Middle frontal gyrus (tissue), 1 donor: ENCODE data around the gene RICTOR.
A peak's percentile ranks its signal among the peaks of the same experiment; 100 is the strongest.

ENCODE experiments used
- DNase-seq: peaks from one replicate; pipeline ENCODE4 v3.0.0-alpha.2; 2015; ENCODE audit warnings: low spot score; ENCODE audit errors: extremely low spot score

RICTOR gene

DNA sequence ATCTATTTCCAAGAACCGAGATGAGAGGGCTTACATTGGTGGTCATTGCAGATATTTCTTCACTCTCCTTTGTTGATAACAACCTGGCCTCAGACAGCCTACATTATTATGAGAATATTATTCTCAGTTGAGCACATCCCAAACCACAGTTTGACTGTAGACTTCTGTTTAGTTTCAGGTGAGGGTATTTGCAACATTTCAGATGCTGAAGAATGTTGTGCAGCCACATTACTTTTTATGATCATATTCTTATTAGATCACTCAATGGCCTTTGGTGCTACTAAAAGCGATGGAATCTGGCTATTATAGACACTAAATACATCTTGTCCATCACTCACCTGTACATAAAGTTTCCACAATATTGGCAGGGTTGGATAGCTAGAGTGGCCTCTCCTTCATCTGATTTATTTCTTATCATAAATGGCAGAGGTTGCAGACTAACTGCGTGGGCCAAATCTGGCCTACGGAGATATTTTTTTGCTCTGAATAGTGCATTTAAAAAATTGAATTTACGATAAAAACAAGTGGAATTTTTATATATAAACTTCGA is 26.2 kb upstream of the RICTOR start:
- DNase-seq = no peak

DNA sequence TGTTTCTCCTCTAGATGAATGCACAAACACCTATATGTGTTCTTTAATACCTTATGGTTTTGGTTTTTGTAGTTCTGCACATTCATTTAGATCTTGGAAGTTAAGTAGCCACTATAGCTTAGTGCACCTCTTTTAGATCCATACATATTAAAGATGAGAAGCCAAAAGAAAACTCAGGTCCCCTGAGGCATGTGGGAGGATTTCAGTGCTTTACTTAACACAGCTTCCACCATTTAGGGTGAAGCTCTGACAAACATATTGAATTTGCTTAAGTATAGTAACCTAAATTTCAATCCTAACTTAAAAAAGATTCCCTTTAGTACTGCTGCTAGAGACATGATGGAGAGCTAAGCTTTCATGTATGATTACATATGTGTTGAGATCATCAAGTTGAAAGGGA is 25.6 kb upstream of the RICTOR start:
- no peak for DNase-seq

DNA sequence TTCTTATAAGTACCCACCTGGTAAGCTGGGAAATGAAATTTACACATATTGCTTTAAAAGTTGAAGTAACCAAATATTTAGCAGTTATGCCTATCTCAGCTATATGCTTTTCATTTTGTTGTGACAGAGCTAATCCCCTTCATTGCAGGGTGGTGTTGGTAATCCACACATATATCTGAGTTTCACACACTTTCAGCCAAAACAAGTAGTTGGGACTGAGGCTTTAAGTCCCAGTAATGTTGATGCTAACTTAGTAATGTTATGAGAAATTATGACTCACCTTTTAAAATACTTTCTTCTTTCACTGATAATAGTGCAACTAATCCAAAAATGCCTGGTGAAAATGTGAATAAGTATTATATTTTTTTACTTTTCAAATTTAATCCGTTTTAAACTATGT is 19.2 kb upstream of the RICTOR start:
- no peak for DNase-seq

DNA sequence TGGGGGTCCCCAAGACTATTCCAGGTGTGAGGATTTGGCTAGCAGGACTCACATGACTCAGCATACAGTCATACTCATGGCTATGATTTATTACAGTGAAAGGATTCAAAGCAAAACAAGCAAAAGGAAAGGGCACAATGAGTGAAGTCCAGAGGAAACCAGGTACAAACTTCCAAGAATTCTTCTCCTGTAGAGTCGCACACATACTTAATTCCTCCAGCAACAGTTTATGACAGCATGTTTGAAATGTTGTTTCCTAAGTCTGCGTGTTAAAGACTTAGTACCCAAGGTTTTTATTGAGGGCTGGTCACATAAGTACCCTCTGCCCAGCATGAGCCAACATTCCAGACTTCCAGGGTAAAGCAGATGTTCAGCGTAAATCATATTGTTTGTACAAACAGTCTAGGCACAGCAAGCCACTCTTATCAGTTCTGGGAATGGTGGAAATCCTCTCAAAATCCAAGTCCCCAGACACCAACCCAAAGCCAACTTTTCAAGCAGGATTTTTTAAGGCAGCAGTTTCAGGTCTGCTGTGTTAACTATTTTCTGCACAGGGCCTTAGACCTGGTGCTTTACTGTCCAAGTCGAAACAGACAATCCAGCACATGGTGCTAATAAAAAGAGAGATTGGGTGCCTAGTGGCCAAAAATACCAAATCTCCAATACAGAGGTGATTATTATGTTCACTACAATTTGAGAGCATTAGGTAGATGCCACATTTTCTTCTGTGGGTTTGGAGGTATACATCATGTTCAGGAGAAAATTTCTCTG is 18.6 kb upstream of the RICTOR start:
- no peak for DNase-seq

DNA sequence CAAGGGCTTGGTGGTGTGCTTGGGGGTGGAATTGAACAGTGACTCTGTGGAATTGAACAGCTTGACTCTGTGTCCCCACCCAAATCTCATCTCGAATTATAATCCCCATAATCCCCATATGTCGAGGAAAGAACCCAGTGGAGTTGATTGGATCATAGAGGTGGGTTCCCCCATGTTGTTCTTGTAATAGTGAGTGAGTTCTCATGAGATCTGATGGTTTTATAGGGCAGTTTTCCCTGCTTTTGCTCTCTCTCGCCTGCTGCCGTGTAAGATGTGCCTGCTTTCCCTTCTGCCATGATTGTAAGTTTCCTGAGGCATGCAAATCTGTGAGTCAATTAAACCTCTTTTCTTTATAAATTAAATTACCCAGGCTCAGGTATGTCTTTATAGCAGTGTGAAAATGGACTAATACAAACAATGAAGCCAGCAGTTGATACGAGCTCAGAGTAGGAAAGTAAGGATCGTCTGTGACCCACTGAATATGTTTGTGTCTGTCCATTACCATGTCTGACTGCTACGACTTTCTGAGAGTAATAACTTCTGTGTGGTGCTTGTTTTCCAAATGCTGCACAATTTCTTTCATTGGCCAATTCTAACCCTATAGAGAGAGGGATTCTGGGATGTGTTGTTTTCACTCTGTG is 17.9 kb upstream of the RICTOR start:
- no peak for DNase-seq

DNA sequence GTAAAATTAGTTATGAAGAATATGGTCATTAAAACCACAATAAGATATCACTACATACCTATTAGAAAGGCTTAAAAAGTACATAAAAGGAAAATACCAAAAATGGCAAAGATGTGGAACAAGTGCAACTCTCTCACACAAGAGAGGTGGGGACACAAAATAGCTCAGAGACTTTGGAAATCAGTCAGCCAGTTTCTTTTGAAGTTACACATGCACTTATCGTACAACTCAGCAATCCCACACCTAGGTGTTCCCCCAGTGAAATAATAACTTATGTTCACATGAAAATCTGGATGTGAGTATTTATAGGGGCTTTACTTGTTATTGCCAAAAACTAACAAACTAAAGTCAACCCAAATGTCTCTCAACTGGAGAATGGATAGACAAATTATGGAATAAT is 9.8 kb upstream of the RICTOR start:
- DNase-seq = no peak

DNA sequence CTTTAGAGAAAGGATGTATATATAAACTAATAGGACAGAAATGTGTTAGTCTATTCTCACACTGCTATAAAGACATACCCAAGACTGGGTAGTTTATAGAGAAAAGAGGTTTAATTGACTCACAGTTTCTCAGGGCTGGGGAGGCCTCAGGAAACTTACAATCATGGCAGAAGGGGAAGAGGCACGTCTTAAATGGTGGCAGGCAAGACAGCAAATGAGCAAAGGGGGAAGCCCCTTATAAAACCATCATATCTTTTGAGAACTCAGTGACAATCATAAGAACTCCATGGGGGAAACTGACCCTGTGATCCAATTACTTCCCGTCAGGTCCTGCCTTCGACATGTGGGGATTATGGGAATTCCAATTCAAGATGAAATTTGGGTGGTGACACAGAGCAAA is 8.8 kb upstream of the RICTOR start:
- no peak for DNase-seq

DNA sequence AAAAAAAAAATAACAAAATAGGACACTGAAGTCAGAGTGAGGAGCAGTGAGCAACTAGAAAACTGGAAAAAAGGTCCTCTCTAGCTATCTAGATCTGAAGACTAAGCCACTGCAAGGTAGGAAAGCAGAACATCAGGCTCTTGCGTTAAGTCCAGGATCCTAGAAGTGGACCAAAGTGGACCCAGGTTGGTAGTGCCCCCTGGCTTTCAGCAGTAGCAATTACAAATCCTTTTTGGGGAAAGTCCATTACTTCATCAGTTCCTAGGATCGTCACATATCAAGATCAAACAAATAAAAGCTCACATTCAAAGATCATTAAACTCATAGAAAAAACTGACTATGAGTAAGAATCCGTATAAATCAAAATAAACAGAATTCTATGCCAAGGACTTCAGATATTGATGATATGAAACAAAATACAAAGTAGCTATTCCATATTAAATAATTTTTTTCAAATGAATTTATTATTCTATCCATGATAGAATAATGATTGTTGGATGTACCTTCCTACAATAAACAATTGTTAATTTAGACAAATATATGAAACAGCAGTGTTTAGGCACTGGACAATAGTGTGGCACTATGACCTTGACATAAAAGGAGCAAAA is 6.5 kb upstream of the RICTOR start:
- no peak for DNase-seq

DNA sequence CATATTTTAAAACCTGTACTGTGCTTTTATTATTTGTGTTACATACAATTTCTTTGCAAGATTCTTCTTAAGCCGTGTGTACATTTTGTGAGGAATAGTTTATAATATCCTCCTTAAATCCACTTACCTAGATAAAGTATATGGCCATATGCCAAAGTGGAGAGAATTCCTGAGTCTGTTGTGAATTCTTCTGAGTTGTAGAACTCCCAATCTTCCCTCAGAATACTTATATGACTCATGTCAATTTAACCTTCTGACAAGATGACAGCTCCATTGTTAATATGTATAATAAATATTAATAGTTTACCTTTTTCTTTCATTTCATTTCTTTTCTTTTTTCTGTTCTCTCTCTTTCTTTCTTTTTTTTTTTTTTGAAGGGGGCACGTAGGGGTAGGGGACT is 6.0 kb upstream of the RICTOR start:
- DNase-seq = no peak

DNA sequence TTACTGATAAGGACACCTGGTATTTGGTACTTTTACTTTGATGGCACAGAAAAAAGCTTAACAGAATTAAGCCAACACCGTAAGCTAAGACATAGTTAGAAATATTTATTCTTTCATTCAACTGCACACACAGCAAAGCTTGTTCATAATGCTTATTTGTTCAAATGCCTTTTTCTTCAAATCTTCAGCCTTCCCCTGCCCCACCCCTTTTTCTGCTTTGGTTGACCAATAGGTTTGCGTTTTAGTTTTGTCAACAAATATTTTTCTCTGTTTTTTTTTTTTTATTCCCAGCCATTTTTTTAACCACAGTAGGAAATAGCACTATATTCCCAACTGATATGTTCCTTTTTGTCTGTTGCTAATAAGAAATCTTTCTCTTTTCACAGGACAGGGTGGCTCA is 4.9 kb upstream of the RICTOR start:
- no peak for DNase-seq

DNA sequence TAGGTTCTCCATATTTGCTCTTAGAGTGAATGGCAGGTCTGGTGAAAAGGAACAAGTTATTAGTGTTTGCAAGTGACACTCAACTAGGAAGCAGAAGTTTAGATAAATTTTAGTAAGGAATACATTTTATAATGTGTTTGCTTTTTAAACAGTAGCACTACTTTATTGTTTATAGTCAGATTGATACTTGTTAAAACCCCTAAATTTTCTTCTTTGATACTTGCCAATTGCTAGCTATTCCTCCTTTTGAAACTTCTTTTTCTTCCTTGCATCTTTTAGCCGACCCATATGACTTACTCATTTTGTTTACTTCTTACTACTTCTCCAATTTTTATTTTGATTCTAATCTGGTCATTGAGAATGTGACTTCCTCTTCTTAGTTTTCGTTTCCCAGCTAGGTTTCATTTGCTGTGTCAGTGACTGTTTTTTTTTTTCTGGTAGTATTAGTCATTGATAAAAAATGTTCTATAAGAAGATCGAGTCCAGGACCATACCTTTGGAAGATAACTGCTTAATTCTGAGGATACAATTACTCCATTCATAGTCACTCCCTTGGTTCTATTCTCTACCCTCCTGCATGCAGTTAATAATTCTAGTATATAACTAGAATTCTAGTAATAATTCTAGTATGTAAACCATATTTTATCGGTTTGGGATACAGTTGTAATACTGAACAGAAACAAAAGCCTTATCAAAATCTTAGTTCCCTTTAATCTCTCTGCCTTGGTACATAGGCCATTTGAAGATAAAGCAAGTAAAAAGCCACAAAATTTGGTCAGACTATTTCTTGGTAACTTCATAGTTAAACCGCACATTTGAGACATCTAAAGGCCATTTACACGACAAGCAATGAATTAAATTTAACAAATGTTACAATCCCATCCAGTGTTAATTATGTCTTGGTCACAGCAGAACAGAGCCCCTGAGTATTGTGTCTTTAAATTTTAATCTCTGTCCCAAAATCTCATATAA is 2.8 kb upstream of the RICTOR start:
- DNase-seq = no peak

DNA sequence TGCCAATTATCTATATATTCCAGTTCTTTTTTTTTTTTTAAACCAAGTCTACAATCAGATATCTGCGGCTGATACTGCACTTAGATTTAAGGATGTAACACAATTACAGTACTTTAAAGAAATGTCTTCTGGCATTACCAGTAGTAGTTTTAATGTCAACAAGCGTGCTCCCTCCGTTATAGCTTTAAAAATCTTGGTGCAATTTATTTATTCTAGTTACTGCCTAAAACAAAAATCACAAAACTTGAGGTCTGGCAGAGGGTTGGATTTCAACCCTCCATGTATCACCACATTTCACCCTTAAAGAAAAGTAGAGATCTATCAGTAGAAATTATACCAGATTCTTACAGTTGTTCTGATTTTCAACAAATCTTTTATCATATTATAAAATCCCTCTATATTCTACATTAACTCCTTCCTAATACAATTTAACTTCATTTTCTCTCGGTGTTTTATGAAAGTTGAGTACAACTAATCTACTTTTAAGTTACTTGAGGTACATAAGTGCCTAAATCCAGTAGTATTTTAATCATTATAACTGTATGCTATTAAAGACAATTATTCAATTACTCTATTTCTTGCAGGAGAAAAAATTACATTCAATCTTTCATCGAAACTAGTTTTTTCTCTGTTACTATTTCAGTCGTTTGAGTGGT is 2.0 kb upstream of the RICTOR start:
- no peak for DNase-seq

DNA sequence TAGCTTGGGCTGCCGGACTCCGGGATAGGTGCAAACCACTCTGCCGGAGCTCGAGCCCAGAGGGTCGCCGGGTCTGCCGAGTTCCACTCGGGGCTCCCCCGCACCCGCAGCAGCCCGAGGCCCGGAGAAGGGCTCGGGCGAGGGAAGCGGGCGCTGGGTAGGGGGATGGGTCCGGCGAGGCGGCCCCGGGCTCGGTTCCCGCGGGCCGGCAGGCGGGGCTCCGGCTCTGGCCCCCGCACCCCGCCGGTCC is 507 bp downstream of the RICTOR start:
- DNase-seq = no peak

DNA sequence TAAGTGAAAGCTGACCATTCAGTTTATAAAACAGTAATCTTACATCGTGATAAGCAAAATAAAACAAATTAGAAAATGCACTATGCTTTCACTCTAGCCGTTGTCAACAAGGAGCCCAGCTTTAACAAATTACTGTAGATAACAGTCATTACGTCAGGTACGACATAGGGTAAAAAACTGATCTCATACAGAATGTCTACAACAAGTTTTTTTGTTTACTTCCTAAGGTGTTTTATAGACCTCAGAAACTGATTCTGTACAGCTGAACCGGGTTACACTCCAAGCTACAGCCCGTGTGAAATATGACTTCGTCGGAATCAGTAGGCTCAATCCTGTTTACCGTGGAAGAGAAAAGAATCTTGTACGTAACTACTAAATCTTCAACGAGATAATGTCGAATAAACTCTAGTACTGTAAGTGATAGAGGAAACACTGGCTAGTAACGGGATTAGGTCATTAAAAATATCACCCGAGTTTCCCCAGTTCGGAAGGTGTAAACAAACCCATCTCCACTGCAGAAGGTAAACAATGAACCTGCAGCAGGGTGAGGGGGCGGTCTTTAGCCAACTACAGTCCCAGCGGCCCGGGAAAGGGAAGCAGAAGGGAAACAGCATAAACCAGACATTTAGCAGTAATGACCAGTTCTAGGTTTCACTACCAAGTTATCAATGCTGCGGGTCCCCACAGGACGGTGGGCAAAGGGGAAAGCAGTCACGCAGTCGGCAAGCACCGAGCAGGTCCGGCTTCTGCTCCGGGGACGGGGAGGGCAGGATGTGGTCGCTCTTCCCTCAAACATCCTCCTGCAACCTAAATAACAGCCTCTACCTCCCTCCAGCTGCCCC is 1.1 kb downstream of the RICTOR start:
- peak; percentile 11 for DNase-seq

DNA sequence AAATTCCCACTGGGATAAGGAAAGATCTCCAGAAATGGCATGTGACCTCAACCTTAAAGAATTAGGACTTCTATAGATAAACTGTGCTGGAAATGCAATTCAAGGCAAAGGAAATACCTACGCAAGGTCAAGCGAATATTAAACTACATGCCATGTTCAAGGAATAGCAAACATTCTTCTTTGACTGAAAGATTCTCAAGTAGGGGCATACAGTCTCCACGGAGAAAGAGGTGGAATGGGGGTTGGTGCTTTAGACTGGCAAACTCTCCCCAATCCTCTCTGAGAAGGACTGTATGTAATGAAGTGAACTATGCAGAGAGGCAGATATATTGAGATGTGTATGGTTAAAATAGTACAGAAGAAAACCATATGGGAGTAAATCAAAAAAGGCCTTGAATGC is 6.1 kb downstream of the RICTOR start:
- no peak for DNase-seq

DNA sequence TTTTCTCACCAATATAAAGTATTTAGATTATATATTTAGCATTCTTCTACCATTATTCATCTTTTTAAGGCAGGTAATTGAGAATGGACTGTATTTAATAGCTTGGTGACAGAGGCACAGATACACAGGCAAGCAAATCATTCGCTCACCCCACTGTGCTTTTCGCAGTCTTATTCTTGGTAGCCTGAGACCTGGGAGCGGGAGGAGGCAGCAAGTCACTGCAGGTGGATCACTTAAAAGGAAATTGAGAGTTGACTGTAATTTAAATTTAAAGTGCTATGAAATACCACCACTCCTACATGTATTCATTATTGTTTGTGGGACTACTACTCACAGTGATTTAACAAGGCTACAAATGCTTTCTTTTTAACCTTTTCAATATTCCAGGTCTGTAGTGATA is 9.7 kb downstream of the RICTOR start:
- DNase-seq = no peak

DNA sequence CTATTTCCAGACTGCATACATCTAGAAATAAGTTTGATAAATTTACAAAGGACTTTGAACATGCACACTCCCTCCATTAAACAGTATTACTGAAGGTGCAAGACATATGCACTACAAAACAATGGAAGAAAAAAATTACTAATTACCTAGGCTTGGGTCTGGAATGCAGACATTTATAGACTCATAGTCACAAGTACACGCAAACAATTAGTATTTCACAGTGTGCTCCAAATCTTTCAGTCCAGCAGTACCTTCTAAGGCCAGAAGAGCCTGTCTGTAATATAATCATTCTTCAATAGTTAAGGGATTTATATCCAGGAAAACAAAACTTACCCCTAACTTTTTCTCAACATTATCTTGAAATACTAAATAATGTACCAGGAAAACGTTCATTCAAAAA is 11.2 kb downstream of the RICTOR start:
- DNase-seq = no peak

DNA sequence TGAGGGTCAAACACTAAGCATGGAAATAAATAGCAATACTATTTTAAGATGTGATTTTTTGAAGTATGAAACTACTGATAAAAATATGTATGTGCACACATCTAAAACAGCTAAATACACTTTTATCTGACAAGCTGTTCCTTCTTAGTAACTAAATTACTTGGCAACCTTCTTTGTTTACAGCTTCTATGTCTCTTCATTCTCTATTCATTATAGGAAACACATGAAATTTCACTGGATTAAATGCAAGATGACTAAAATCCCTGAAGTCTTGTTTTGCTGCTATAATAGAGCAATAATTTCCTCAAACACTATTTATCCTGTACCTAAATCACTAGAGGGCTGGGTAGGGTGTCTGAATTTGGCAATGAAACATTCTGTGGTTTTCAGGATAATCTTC is 11.7 kb downstream of the RICTOR start:
- no peak for DNase-seq

DNA sequence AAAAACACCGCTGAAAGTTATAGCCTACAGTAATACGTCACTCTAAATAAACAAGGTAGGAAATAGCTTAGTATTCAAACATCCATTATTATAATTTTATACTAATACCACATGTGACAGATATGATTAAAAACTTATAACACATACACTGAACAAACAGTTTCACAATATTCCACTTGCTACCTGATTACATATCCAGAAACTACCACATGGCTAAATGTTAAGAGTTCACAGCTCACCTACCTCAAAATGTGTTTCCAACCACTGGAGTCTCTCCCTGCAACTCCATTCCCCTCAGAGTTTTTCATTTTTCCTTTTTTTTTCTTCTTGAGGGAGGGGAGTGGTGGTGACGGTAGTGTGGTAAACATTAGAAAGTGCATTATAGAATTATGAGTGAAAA is 12.1 kb downstream of the RICTOR start:
- no peak for DNase-seq

DNA sequence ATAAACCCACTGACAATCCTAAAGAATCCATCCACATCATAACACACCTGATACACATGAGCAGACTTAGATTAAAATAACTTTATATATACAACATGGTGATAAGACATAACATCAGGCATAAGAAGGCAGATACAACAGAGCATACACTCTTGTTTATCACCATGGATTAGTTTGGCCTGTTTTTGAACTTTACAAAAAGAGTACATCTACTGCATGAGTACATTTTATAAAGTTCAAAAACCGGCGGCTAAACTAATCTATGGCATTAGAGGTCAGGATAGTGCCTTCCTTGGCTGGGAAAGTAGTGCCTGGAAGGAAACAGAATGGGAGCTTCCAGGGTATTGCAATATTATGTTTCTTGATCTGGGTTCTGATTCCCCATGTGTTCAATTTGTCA is 15.1 kb downstream of the RICTOR start:
- no peak for DNase-seq
